Calu3 (cell line): ENCODE results near the gene ST6GALNAC3. TPM values are rescaled to one million over a fixed set of nuclear protein-coding genes. Genes with fewer than 3 reads are reported as not detected.

ENCODE experiments used
- BruUV-seq: library from RNA; stranded (reverse); fragments of 400-500 nt; replicated peaks from 2 replicates; lab custom pipeline; 2021; lab: Mats Ljungman, UMichigan
- CTCF ChIA-PET: fragments of 300-600 bp; sonication (Branson Sonifier 250); formaldehyde crosslinking; loops from one replicate; lab custom pipeline; 2022; ENCODE audit warnings: antibody characterized with exemption; lab: Charles Lee
- DNase-seq: peaks from one replicate; pipeline ENCODE4 v3.0.0; 2022
- H3K27ac Mint-ChIP-seq: one replicate; pipeline ENCODE4 v1.8.0; 2022; ENCODE audit warnings: mixed read lengths; ENCODE audit not compliant: unreplicated experiment
- H3K27me3 Mint-ChIP-seq: one replicate; pipeline ENCODE4 v1.8.0; 2022; ENCODE audit warnings: mixed read lengths; ENCODE audit not compliant: unreplicated experiment
- H3K36me3 Mint-ChIP-seq: one replicate; pipeline ENCODE4 v1.8.0; 2022; ENCODE audit warnings: mild to moderate bottlenecking, moderate library complexity, mixed read lengths; ENCODE audit not compliant: insufficient read depth, unreplicated experiment
- H3K4me1 Mint-ChIP-seq: one replicate; pipeline ENCODE4 v1.8.0; 2022; ENCODE audit warnings: mild to moderate bottlenecking, low read depth, mixed read lengths; ENCODE audit not compliant: unreplicated experiment
- H3K4me3 Mint-ChIP-seq: one replicate; pipeline ENCODE4 v1.8.0; 2022; ENCODE audit warnings: mild to moderate bottlenecking, low read depth, moderate library complexity, mixed read lengths; ENCODE audit not compliant: unreplicated experiment
- H3K9me3 Mint-ChIP-seq: one replicate; pipeline ENCODE4 v1.8.0; 2022; ENCODE audit warnings: low read depth, mixed read lengths; ENCODE audit not compliant: unreplicated experiment
- CTCF ChIP-seq: fragments of 200-600 bp; IDR thresholded peaks from one replicate; pipeline ENCODE4 v1.8.0; 2022; ENCODE audit warnings: antibody characterized with exemption; ENCODE audit not compliant: unreplicated experiment
- intact Hi-C: fragments of 100-400 bp; cut with micrococcal nuclease; formaldehyde crosslinking; loops from one replicate; pipeline ENCODE4 v1.10.0; 2022; ENCODE audit not compliant: unreplicated experiment
- total RNA-seq: library from RNA; stranded (reverse); gene quantifications from 2 replicates; pipeline ENCODE4 v1.2.3, GENCODE V29; 2022

The ST6GALNAC3 gene
- total RNA-seq, 1 experiment from 2014 or later, result 0.87 TPM

- CTCF ChIA-PET, result no interaction called here
- no peaks in the 10 kb centered on the region for H3K4me1 Mint-ChIP-seq
Measured at GRCh38 chr1:76084685-76085084, 10.1 kb downstream of the ST6GALNAC3 start.

GRCh38 chr1:76086109-76086508, 11.6 kb downstream of the ST6GALNAC3 start:
- Mint-ChIP-seq H3K4me3 (no peak overlapping the region), H3K36me3 (no peaks in the 10 kb centered on the region), H3K9me3 (no peaks in the 10 kb centered on the region), H3K4me1 (no peaks in the 10 kb centered on the region), H3K27ac (no peak overlapping the region), H3K27me3 (no peaks in the 10 kb centered on the region)
- TF ChIP-seq CTCF, result no peak
- DNase-seq, result no peak
- CTCF ChIA-PET, result no interaction called here
- BruUV-seq, result no TSS peak
- intact Hi-C loops, result no loop called here

More at GRCh38 chr1:76084685-76085084, 10.1 kb downstream of the ST6GALNAC3 start:
- no TSS peak for BruUV-seq
- no peak overlapping the region for H3K4me3 Mint-ChIP-seq
- H3K27me3 Mint-ChIP-seq, result no peaks in the 10 kb centered on the region
- TF ChIP-seq CTCF, result no peak
- H3K27ac Mint-ChIP-seq, result no peak overlapping the region
- no peak for DNase-seq
- no peaks in the 10 kb centered on the region for H3K9me3 Mint-ChIP-seq
- intact Hi-C loops, result no loop called here
- H3K36me3 Mint-ChIP-seq, result no peaks in the 10 kb centered on the region

- DNase-seq, result no peak
- CTCF ChIA-PET, result no interaction called here
- no peaks in the 10 kb centered on the region for H3K4me1 Mint-ChIP-seq
Measured at GRCh38 chr1:76086597-76086996, 12.1 kb downstream of the ST6GALNAC3 start.

GRCh38 chr1:76090283-76091203, 16.0 kb downstream of the ST6GALNAC3 start:
- no peak for TF ChIP-seq CTCF
- no peaks in the 10 kb centered on the region for H3K4me1 Mint-ChIP-seq
- H3K27me3 Mint-ChIP-seq, result no peaks in the 10 kb centered on the region
- no peak overlapping the region for H3K4me3 Mint-ChIP-seq
- DNase-seq, result no peak
- CTCF ChIA-PET, result no interaction called here
- H3K27ac Mint-ChIP-seq, result no peak overlapping the region
- BruUV-seq, result no TSS peak
- H3K36me3 Mint-ChIP-seq, result no peaks in the 10 kb centered on the region
- intact Hi-C loops, result no loop called here
- H3K9me3 Mint-ChIP-seq, result no peaks in the 10 kb centered on the region

More at GRCh38 chr1:76086597-76086996, 12.1 kb downstream of the ST6GALNAC3 start:
- Mint-ChIP-seq H3K9me3 (no peaks in the 10 kb centered on the region), H3K36me3 (no peaks in the 10 kb centered on the region), H3K27ac (no peak overlapping the region), H3K27me3 (no peaks in the 10 kb centered on the region), H3K4me3 (no peak overlapping the region)
- intact Hi-C loops, result no loop called here
- no TSS peak for BruUV-seq
- no peak for TF ChIP-seq CTCF
